PFSK-1 (cell line): ENCODE data around the gene MGAT1.

Experiments
- POLR2AphosphoS5 ChIP-seq: IDR thresholded peaks from 2 replicates; pipeline ENCODE4 v1.6.1; 2012; ENCODE audit warnings: low read depth, mild to moderate bottlenecking, control low read depth, low read length, moderate library complexity
- SIN3A ChIP-seq: IDR thresholded peaks from 2 replicates; pipeline ENCODE4 v1.6.1; 2012; ENCODE audit warnings: mild to moderate bottlenecking, low read length, moderate library complexity, borderline replicate concordance; ENCODE audit not compliant: insufficient read depth
- TAF1 ChIP-seq: IDR thresholded peaks from 2 replicates; pipeline ENCODE4 v1.6.1; 2012; ENCODE audit warnings: low read length, control low read depth, borderline replicate concordance; ENCODE audit not compliant: insufficient read depth

DNA sequence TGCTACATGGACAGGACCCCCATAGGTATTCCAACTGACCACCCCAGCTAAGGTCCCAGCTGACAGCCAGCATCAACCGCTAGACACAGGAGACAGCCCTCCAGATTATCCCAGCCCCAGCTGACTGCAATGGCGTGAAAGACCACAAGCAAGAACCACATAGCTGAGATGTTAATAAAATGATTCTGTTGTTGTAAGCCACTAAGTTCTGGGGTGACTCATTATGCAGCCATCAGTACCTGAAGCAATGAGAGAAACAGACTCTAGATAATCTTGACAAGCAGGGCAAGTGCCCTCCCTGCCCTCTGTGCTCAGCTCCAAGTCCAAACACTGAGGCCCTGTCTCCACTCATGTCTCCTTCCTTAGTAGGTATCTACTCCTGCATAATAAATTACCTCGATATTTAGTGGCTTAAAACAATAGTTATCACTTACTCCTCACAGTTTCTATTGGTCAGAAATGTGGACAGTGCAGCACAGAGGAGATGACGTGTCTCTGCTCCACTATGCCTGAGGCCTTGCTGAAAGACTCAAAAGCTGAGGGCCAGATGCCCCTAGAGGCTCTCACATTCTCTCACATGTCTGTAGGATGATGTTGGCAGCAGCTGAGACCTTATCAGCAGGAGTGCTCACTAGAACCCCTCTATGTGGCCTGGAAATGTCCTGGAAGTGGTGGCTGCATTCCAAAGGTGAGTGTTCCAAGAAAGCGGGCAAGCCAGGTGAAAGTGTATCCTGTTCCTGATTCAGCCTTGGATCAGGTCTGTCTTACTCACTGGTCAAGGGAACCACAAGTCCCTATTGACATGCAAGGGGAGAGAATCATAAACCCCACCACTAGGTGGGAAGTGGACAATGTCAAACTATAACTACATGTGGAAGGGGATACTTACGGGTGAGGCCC lies 2.5 kb downstream of the MGAT1 start:
- TF ChIP-seq TAF1 (no peak), POLR2AphosphoS5 (no peak), SIN3A (no peak)
